WTC11 (cell line): ENCODE data around the gene DNAJC25. TPM values are rescaled to one million over a fixed set of nuclear protein-coding genes. Genes with fewer than 3 reads are reported as not detected.

Experiments used
- ATAC-seq: fragments of 200-7000 bp; cut with Tn5 transposase; 2 replicates; pipeline ENCODE4 v1.10.0; 2021; ENCODE audit warnings: mild to moderate bottlenecking, moderate library complexity
- CTCF ChIA-PET: fragments of 300-600 bp; sonication (Branson Sonifier 250); formaldehyde crosslinking; loops from one replicate; lab custom pipeline; 2021; ENCODE audit warnings: antibody characterized with exemption; lab: Charles Lee
- POLR2A ChIA-PET: fragments of 350-600 bp; sonication (Branson Sonifier 250); formaldehyde crosslinking; loops from one replicate; lab custom pipeline; 2021; ENCODE audit warnings: antibody characterized with exemption; lab: Charles Lee
- DNase-seq: peaks from one replicate; pipeline ENCODE4 v3.0.0; 2021; ENCODE audit warnings: low spot score
- H3K27ac Mint-ChIP-seq: 2 replicates; pipeline ENCODE4 v1.8.0; 2021; ENCODE audit warnings: mixed read lengths
- H3K27me3 Mint-ChIP-seq: 2 replicates; pipeline ENCODE4 v1.8.0; 2021; ENCODE audit warnings: low read depth, mild to moderate bottlenecking, moderate library complexity, mixed read lengths
- H3K36me3 Mint-ChIP-seq: 2 replicates; pipeline ENCODE4 v1.8.0; 2021; ENCODE audit warnings: mixed read lengths
- H3K4me1 Mint-ChIP-seq: 2 replicates; pipeline ENCODE4 v1.8.0; 2022; ENCODE audit warnings: mixed read lengths
- H3K4me3 Mint-ChIP-seq: 2 replicates; pipeline ENCODE4 v1.8.0; 2021; ENCODE audit warnings: mild to moderate bottlenecking, moderate library complexity, mixed read lengths
- H3K9me3 Mint-ChIP-seq: 2 replicates; pipeline ENCODE4 v1.8.0; 2021; ENCODE audit warnings: mixed read lengths
- ATF1 ChIP-seq: sonication (generic); formaldehyde crosslinking; IDR thresholded peaks from 2 replicates; pipeline ENCODE4 v1.8.1; 2023; ENCODE audit warnings: mild to moderate bottlenecking, moderate library complexity, missing genetic modification reagents
- CTCF ChIP-seq: fragments of 200-600 bp; IDR thresholded peaks from 2 replicates; pipeline ENCODE4 v1.8.0; 2022; ENCODE audit warnings: antibody characterized with exemption
- FOXJ3 ChIP-seq: sonication (generic); formaldehyde crosslinking; IDR thresholded peaks from 2 replicates; pipeline ENCODE4 v1.9.0; 2021; ENCODE audit warnings: missing genetic modification reagents, mild to moderate bottlenecking, borderline replicate concordance
- OVOL2 ChIP-seq: fragments of 250-450 bp; sonication (Bioruptor Pico); IDR thresholded peaks from 2 replicates; pipeline ENCODE4 v1.9.0; 2021; ENCODE audit warnings: mild to moderate bottlenecking, borderline replicate concordance
- PREB ChIP-seq: sonication (generic); formaldehyde crosslinking; IDR thresholded peaks from 2 replicates; pipeline ENCODE4 v1.8.1; 2022; ENCODE audit warnings: mild to moderate bottlenecking, missing genetic modification reagents, moderate library complexity, borderline replicate concordance
- RELA ChIP-seq: sonication (generic); formaldehyde crosslinking; IDR thresholded peaks from 2 replicates; pipeline ENCODE4 v1.8.1; 2022; ENCODE audit warnings: missing genetic modification reagents, mild to moderate bottlenecking, borderline replicate concordance
- RORB ChIP-seq: fragments of 250-450 bp; sonication (Bioruptor Pico); IDR thresholded peaks from 2 replicates; pipeline ENCODE4 v1.9.0; 2021; ENCODE audit warnings: mild to moderate bottlenecking
- TEAD1 ChIP-seq: sonication (generic); formaldehyde crosslinking; IDR thresholded peaks from 2 replicates; pipeline ENCODE4 v1.8.0; 2022; ENCODE audit warnings: mild to moderate bottlenecking, missing genetic modification reagents
- ZBTB21 ChIP-seq: sonication (generic); formaldehyde crosslinking; IDR thresholded peaks from 2 replicates; pipeline ENCODE4 v1.8.1; 2023; ENCODE audit warnings: mild to moderate bottlenecking, missing genetic modification reagents, borderline replicate concordance
- ZNF121 ChIP-seq: sonication (generic); formaldehyde crosslinking; IDR thresholded peaks from 2 replicates; pipeline ENCODE4 v1.8.0; 2023; ENCODE audit warnings: missing genetic modification reagents
- ZNF396 ChIP-seq: fragments of 250-450 bp; sonication (Bioruptor Pico); IDR thresholded peaks from 2 replicates; pipeline ENCODE4 v1.8.0; 2021; ENCODE audit warnings: mild to moderate bottlenecking, moderate library complexity, borderline replicate concordance
- ZNF425 ChIP-seq: fragments of 250-450 bp; sonication (Bioruptor Pico); conservative IDR thresholded peaks from 2 replicates; pipeline ENCODE4 v1.9.0; 2021; ENCODE audit warnings: mild to moderate bottlenecking
- ZNF671 ChIP-seq: fragments of 250-450 bp; sonication (Bioruptor Pico); IDR thresholded peaks from 2 replicates; pipeline ENCODE4 v1.8.0; 2021; ENCODE audit warnings: mild to moderate bottlenecking
- total RNA-seq: library from RNA; stranded (reverse); gene quantifications from 3 replicates; pipeline ENCODE4 v1.2.3, GENCODE V29; 2021
- TF ChIP-seq, protein P1 (sequence below): sonication (generic); formaldehyde crosslinking; IDR thresholded peaks from 2 replicates; pipeline ENCODE4 v1.8.1; 2023; ENCODE audit warnings: mild to moderate bottlenecking, moderate library complexity, missing genetic modification reagents
- TF ChIP-seq, protein P2 (sequence below): sonication (generic); formaldehyde crosslinking; IDR thresholded peaks from 2 replicates; pipeline ENCODE4 v1.8.0; 2023; ENCODE audit warnings: missing genetic modification reagents
- TF ChIP-seq, protein P3 (sequence below): fragments of 250-450 bp; sonication (Bioruptor Pico); IDR thresholded peaks from 2 replicates; pipeline ENCODE4 v1.9.0; 2021; ENCODE audit warnings: moderate library complexity, mild to moderate bottlenecking, inconsistent platforms, borderline replicate concordance
- TF ChIP-seq, protein P4 (sequence below): sonication (generic); formaldehyde crosslinking; IDR thresholded peaks from 2 replicates; pipeline ENCODE4 v1.8.0; 2022; ENCODE audit warnings: missing genetic modification reagents

The DNAJC25 gene
- total RNA-seq, 1 experiment from 2014 or later, result 7.4 TPM

DNA sequence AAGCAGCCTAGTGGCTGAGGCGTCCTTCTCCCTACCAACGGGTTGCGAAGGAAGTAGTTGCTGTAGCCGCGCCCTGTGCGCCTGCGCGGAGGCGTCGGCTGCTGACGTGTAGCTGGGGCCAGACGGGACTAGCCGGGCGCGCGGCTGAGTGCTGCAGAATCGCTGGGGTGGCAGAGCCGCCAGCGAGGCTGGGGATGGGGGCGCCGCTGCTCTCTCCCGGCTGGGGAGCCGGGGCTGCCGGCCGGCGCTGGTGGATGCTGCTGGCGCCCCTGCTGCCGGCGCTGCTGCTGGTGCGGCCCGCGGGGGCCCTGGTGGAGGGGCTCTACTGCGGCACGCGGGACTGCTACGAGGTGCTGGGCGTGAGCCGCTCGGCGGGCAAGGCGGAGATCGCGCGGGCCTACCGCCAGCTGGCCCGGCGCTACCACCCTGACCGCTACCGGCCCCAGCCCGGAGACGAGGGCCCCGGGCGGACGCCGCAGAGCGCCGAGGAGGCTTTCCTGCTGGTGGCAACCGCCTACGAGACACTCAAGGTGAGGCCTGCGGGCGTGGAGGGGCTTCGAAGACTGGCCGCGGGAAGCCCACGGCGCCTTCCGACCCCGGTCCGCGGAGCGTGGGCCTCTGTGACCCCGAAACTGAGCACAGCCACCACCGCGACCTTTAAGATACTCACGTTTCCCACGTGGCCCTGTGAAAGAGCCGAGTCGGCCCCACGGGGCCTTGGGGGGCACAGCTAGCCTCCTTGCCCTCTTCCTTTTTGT, at the start of gene DNAJC25 (continued):
- TF ChIP-seq, protein P1, sequence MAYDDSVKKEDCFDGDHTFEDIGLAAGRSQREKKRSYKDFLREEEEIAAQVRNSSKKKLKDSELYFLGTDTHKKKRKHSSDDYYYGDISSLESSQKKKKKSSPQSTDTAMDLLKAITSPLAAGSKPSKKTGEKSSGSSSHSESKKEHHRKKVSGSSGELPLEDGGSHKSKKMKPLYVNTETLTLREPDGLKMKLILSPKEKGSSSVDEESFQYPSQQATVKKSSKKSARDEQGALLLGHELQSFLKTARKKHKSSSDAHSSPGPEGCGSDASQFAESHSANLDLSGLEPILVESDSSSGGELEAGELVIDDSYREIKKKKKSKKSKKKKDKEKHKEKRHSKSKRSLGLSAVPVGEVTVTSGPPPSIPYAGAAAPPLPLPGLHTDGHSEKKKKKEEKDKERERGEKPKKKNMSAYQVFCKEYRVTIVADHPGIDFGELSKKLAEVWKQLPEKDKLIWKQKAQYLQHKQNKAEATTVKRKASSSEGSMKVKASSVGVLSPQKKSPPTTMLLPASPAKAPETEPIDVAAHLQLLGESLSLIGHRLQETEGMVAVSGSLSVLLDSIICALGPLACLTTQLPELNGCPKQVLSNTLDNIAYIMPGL, result peak; percentile 83; the same call in 1 of the 2 replicates
- TF ChIP-seq, protein P2, sequence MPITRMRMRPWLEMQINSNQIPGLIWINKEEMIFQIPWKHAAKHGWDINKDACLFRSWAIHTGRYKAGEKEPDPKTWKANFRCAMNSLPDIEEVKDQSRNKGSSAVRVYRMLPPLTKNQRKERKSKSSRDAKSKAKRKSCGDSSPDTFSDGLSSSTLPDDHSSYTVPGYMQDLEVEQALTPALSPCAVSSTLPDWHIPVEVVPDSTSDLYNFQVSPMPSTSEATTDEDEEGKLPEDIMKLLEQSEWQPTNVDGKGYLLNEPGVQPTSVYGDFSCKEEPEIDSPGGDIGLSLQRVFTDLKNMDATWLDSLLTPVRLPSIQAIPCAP, result peak; percentile 82
- TF ChIP-seq ATF1 (0 out of 2 replicates have a peak, but pooled peaks have one; percentile 59), RORB (CRISPR knock-in tag) (peak; percentile 55; the same call in 1 of the 2 replicates), OVOL2 (CRISPR knock-in tag) (peak; percentile 94; the same call in 1 of the 2 replicates), RELA (CRISPR knock-in tag) (peak; percentile 83), ZNF396 (no peak), ZBTB21 (peak; percentile 69; the same call in 1 of the 2 replicates), ZNF671 (CRISPR knock-in tag) (peak; percentile 36; the same call in 1 of the 2 replicates), CTCF (no peak)
- TF ChIP-seq, protein P3, sequence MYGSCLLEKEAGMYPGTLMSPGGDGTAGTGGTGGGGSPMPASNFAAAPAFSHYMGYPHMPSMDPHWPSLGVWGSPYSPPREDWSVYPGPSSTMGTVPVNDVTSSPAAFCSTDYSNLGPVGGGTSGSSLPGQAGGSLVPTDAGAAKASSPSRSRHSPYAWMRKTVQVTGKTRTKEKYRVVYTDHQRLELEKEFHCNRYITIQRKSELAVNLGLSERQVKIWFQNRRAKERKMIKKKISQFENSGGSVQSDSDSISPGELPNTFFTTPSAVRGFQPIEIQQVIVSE (CRISPR knock-in tag), result no peak; the same call in 1 of the 2 replicates
- TF ChIP-seq, protein P4, sequence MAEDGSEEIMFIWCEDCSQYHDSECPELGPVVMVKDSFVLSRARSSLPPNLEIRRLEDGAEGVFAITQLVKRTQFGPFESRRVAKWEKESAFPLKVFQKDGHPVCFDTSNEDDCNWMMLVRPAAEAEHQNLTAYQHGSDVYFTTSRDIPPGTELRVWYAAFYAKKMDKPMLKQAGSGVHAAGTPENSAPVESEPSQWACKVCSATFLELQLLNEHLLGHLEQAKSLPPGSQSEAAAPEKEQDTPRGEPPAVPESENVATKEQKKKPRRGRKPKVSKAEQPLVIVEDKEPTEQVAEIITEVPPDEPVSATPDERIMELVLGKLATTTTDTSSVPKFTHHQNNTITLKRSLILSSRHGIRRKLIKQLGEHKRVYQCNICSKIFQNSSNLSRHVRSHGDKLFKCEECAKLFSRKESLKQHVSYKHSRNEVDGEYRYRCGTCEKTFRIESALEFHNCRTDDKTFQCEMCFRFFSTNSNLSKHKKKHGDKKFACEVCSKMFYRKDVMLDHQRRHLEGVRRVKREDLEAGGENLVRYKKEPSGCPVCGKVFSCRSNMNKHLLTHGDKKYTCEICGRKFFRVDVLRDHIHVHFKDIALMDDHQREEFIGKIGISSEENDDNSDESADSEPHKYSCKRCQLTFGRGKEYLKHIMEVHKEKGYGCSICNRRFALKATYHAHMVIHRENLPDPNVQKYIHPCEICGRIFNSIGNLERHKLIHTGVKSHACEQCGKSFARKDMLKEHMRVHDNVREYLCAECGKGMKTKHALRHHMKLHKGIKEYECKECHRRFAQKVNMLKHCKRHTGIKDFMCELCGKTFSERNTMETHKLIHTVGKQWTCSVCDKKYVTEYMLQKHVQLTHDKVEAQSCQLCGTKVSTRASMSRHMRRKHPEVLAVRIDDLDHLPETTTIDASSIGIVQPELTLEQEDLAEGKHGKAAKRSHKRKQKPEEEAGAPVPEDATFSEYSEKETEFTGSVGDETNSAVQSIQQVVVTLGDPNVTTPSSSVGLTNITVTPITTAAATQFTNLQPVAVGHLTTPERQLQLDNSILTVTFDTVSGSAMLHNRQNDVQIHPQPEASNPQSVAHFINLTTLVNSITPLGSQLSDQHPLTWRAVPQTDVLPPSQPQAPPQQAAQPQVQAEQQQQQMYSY (CRISPR knock-in tag), result no peak

- H3K36me3 Mint-ChIP-seq, result peaks cover 36% of the 10 kb centered on the region
- no peak overlapping the region for H3K4me3 Mint-ChIP-seq
- ATAC-seq, result no peak
- no peaks in the 10 kb centered on the region for H3K4me1 Mint-ChIP-seq
- ChIA-PET POLR2A (no interaction called here), CTCF (no interaction called here)
- H3K27me3 Mint-ChIP-seq, result no peaks in the 10 kb centered on the region
- no peaks in the 10 kb centered on the region for H3K9me3 Mint-ChIP-seq
- DNase-seq, result no peak
- TF ChIP-seq ZNF121 (no peak), FOXJ3 (no peak), TEAD1 (CRISPR knock-in tag) (no peak), PREB (no peak), ZNF425 (CRISPR knock-in tag) (no peak)
- no peak overlapping the region for H3K27ac Mint-ChIP-seq
Measured at GRCh38 chr9:111582888-111583287, 48.2 kb upstream of the DNAJC25 start.
